Measurements from ENCODE around the gene CAND1. TPM values are rescaled to one million over a fixed set of nuclear protein-coding genes. Genes with fewer than 3 reads are reported as not detected.

CAND1 gene
- total RNA-seq = 119 and 125 TPM in 2 replicates

DNA sequence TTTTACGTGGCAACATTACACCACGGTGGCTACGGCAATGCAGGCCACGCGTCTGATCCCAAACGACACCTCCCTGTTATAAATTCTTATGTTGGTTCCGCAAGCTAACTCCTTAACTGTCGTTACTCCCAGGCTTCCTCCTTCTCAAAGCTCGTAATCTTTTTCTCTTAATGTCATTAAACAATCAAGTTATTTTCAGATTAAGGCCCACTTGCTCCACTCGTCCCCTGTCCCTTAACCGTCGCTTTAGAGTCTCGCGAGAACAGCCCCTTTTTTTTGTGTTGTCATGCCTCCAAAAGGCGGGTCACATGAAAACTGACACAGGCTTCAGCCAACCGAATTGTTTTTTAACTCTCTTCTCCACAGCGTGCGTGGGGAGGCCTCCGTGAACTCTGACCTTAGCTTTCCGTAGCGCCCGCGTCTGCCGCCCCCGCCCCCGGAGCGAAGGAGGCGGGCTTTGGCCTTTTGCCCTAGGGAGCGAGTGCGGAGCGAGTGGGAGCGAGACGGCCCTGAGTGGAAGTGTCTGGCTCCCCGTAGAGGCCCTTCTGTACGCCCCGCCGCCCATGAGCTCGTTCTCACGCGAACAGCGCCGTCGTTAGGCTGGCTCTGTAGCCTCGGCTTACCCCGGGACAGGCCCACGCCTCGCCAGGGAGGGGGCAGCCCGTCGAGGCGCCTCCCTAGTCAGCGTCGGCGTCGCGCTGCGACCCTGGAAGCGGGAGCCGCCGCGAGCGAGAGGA is at the start of gene CAND1:
CAND1 (plus strand) TSS at position 463 of the 737 bp plus-strand sequence. CDS start 360 bp downstream, outside the sequence.

Measured in aortic smooth muscle cell (primary cell).